Endothelial cell of umbilical vein (primary cell): ENCODE results near the gene MEN1. TPM values are rescaled to one million over a fixed set of nuclear protein-coding genes. Genes with fewer than 3 reads are reported as not detected.

ENCODE experiments used
- BruUV-seq: library from RNA; stranded (reverse); fragments of 400-500 nt; replicated peaks from 2 replicates; lab custom pipeline; 2021; lab: Mats Ljungman, UMichigan
- CTCF ChIA-PET: fragments of 300-600, 350-600 bp; sonication (Branson Sonifier 250); formaldehyde crosslinking; loops from one replicate; lab custom pipeline; 2021; ENCODE audit warnings: antibody characterized with exemption, inconsistent platforms; lab: Charles Lee
- POLR2A ChIA-PET: fragments of 300-600, 350-600 bp; sonication (Branson Sonifier 250); formaldehyde crosslinking; loops from one replicate; lab custom pipeline; 2021; ENCODE audit warnings: antibody characterized with exemption, inconsistent platforms; lab: Charles Lee
- DNase-seq: peaks from one replicate; pipeline ENCODE4 v3.0.0-alpha.2; 2011; ENCODE audit warnings: low read depth, low spot score
- FAIRE-seq: peaks from 2 replicates; lab custom pipeline; 2011; peaks lifted over from hg19 to GRCh38; lab: Jason Lieb, UNC
- H2AFZ ChIP-seq: 2 replicates; pipeline ENCODE4 v1.6.0; 2012; ENCODE audit warnings: low read depth, low read length, control low read depth, inconsistent platforms
- H3K27ac ChIP-seq: 2 replicates; pipeline ENCODE4 v1.5.1; 2011; ENCODE audit warnings: low read depth, mild to moderate bottlenecking, control low read depth, low read length, moderate library complexity; ENCODE audit not compliant: insufficient read depth
- H3K27me3 ChIP-seq, 2 experiments: 2 replicates each; pipeline versions ENCODE4 v1.6.0 to v1.6.1; 2011; ENCODE audit warnings: low read length in 2 of 2, mixed read lengths in 1 of 2; ENCODE audit not compliant: control insufficient read depth in 2 of 2, insufficient read depth in 2 of 2
- H3K36me3 ChIP-seq, 2 experiments: 2 replicates in 1 of 2; 3 replicates in 1 of 2; pipeline ENCODE4 v1.5.1; 2011; ENCODE audit warnings: low read length in 2 of 2, mild to moderate bottlenecking in 1 of 2, moderate library complexity in 1 of 2; ENCODE audit not compliant: control insufficient read depth in 2 of 2, insufficient read depth in 2 of 2; ENCODE audit errors: extremely low read depth in 1 of 2
- H3K4me1 ChIP-seq: 3 replicates; pipeline ENCODE4 v1.5.1; 2011; ENCODE audit warnings: mild to moderate bottlenecking, low read length; ENCODE audit not compliant: control insufficient read depth, insufficient read depth; ENCODE audit errors: extremely low read depth
- H3K4me2 ChIP-seq: 2 replicates; pipeline ENCODE4 v1.6.1; 2011; ENCODE audit warnings: low read length, control low read depth, mixed read lengths; ENCODE audit not compliant: insufficient read depth
- H3K4me3 ChIP-seq, 3 experiments: fragments of 200-600 bp in 1 of 3; sonication (generic), shearing (Covaris generic) in 1 of 3; replicated peaks in 1 of 3; 2 replicates each; pipeline ENCODE4 v1.5.1; 2011 to 2016; ENCODE audit warnings: control low read depth in 3 of 3, low read length in 3 of 3, mild to moderate bottlenecking in 2 of 3, inconsistent platforms in 1 of 3, low read depth in 1 of 3, moderate library complexity in 1 of 3; ENCODE audit not compliant: insufficient read depth in 1 of 3
- H3K79me2 ChIP-seq: 2 replicates; pipeline ENCODE4 v1.6.0; 2012; ENCODE audit warnings: low read length, inconsistent platforms; ENCODE audit not compliant: control insufficient read depth, insufficient read depth
- H3K9ac ChIP-seq: replicated peaks from 2 replicates; pipeline ENCODE3; 2011; ENCODE audit warnings: low read length, control low read depth; ENCODE audit not compliant: insufficient read depth; ENCODE audit errors: extremely low read depth
- H3K9me1 ChIP-seq: replicated peaks from 3 replicates; pipeline ENCODE4 v1.6.0; 2011; ENCODE audit warnings: mild to moderate bottlenecking, low read length; ENCODE audit not compliant: control insufficient read depth, insufficient read depth; ENCODE audit errors: extremely low read depth
- H3K9me3 ChIP-seq: replicated peaks from 2 replicates; pipeline ENCODE4 v1.5.1; 2012; ENCODE audit warnings: low read length, inconsistent platforms; ENCODE audit not compliant: control insufficient read depth, insufficient read depth
- H4K20me1 ChIP-seq: replicated peaks from 2 replicates; pipeline ENCODE3; 2011; ENCODE audit warnings: mild to moderate bottlenecking, low read length; ENCODE audit not compliant: control insufficient read depth, insufficient read depth; ENCODE audit errors: extremely low read depth
- GATA2 ChIP-seq: IDR thresholded peaks from 2 replicates; pipeline ENCODE4 v1.7.0; 2011; ENCODE audit warnings: low read depth, mild to moderate bottlenecking, moderate library complexity, mixed read lengths, low read length; ENCODE audit not compliant: insufficient read length, insufficient read depth
- MYC ChIP-seq: IDR thresholded peaks from one replicate; pipeline ENCODE4 v1.6.1; 2011; ENCODE audit warnings: mild to moderate bottlenecking, low read depth, low read length
- POLR2A ChIP-seq: IDR thresholded peaks from 2 replicates; pipeline ENCODE4 v1.6.1; 2012; ENCODE audit warnings: low read depth, mild to moderate bottlenecking, control low read depth, low read length
- dilution Hi-C: fragments of 300-500 bp; cut with MboI; formaldehyde crosslinking; loops from one replicate; pipeline ENCODE4 v1.15.0; 2019; ENCODE audit warnings: low sequenced_read_pairs; ENCODE audit not compliant: extremely low pct_ligation_motif_present
- intact Hi-C: fragments of 100-400 bp; cut with micrococcal nuclease; formaldehyde crosslinking; loops from one replicate; pipeline ENCODE4 v1.10.0; 2022
- polyA plus RNA-seq, 4 experiments: library from polyadenylated mRNA; depleted of rRNA in 3 of 4; stranded (reverse) in 3 of 4; unstranded in 1 of 4; fragments of >200 nt; gene quantifications; 2 replicates each; pipeline versions ENCODE4 v1.2.1 to v1.2.3, GENCODE V29; 2011 to 2012; ENCODE audit warnings: missing spikeins in 1 of 4
- total RNA-seq: library from RNA; stranded (reverse); gene quantifications from 2 replicates; pipeline ENCODE4 v1.2.3, GENCODE V29; 2021
- TF ChIP-seq, protein P1 (sequence below): IDR thresholded peaks from 2 replicates; pipeline ENCODE4 v1.6.1; 2011; ENCODE audit not compliant: insufficient read depth, insufficient read length
- TF ChIP-seq, protein P2 (sequence below), 2 donors: IDR thresholded peaks; 1 replicate in 1 of 2; 2 replicates in 1 of 2; pipeline ENCODE4 v1.5.1; 2011; ENCODE audit warnings: low read length in 2 of 2, mild to moderate bottlenecking in 2 of 2, moderate library complexity in 2 of 2, control low read depth in 1 of 2, inconsistent platforms in 1 of 2, low read depth in 1 of 2; ENCODE audit not compliant: insufficient read depth in 1 of 2; ENCODE audit errors: extremely low read depth in 1 of 2

Gene MEN1
- total and polyA plus RNA-seq, 2 donors (not counting 3 experiments of a cell fraction or from before 2014, with no cell fraction given): 41.1 to 43.1 TPM

DNA sequence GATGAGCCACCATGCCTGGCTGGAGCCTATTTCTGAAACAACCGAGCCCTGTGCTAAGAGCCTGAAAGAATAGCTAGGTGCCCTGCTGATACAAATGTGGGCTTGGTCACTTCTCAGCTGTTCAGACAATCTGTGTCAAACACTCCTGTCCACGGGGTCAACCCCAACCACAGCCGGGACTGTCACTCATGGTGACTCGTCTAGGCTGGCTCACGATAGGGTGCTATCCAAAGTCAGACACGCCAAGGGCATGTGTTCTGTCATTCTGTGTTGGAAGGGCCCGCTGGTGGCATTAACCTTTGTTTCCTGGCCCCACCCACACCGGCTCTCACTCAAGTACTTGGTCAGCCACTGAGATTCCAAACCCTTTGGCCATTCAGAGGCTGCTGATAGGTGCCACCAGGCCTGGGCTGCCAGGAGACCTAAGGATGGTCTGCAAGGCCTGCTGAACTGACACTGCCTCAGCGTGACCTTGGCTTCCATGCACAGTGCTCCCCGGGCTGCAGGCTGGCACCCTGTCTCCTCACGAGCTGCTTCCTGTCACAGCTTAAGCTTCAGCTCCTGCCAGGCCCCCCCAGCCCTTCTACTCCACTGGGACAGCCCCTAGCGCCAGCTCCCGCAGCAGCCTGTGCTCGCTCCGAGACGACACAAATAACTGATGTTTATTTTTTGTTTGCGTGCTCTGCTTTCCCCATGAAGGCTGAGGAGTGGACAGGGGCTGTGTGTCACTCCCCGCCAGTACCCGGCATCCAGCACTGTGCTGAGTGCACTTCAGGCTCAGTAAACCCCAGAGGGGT, 48.3 kb upstream of the MEN1 start:
- H3K36me3 ChIP-seq: peaks cover 0 to 17% of the 10 kb centered on the region in 2 experiments
- peaks cover 45% of the 10 kb centered on the region for H3K4me1 ChIP-seq
- dilution Hi-C loops (no loop called here), intact Hi-C loops (no loop called here)
- H3K79me2 ChIP-seq: peaks cover 49% of the 10 kb centered on the region
- H4K20me1 ChIP-seq: no peaks in the 10 kb centered on the region
- no peaks in the 10 kb centered on the region for H3K27me3 ChIP-seq
- DNase-seq (no peak), FAIRE-seq (peak; percentile 43)
- TF ChIP-seq, protein P1, sequence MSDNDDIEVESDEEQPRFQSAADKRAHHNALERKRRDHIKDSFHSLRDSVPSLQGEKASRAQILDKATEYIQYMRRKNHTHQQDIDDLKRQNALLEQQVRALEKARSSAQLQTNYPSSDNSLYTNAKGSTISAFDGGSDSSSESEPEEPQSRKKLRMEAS: no peak
- ChIA-PET CTCF (interaction anchor here (1.5 to 9.1 kb wide), 6 partner anchors 9 to 29 kb away, joined by 3 to 101 read pairs (median 12); partner anchors contain the start of gene EHD1), POLR2A (interaction anchor here (1.6 to 1.9 kb wide), 2 partner anchors 20 to 21 kb away, joined by 4 to 5 read pairs; partner anchors contain the start of gene EHD1)
- no peak overlapping the region for H3K4me3 ChIP-seq
- no peak overlapping the region for H3K9ac ChIP-seq
- H3K9me3 ChIP-seq: no peaks in the 10 kb centered on the region
- no peaks in the 10 kb centered on the region for H3K9me1 ChIP-seq
- H3K4me2 ChIP-seq: no peak overlapping the region
- BruUV-seq: no TSS peak
- no peak overlapping the region for H3K27ac ChIP-seq
- no peak overlapping the region for H2AFZ ChIP-seq

DNA sequence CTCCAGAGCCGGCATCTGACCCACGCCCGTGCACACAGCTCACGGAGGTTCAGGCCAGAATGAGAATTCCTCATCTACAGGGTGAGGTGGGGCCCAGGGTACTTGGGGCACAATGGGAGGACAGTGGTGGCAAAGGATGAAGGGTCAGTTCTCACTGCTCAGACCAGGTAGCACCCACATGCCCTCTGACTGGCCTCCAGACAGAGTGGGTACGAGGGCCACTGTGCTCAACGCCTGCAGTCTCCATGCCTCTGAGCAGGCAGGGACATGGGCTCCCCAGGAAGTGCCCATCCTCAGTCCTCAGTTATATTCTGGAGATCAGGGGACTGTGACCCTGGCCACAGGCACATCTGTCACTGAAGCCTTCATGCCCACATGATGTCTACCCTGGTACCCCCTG, 47.1 kb upstream of the MEN1 start:
- dilution Hi-C loops (no loop called here), intact Hi-C loops (no loop called here)
- no peak overlapping the region for H3K9ac ChIP-seq
- peaks cover 42% of the 10 kb centered on the region for H3K79me2 ChIP-seq
- H2AFZ ChIP-seq: no peak overlapping the region
- TF ChIP-seq MYC (no peak), POLR2A (no peak), GATA2 (no peak)
- TF ChIP-seq, protein P2, sequence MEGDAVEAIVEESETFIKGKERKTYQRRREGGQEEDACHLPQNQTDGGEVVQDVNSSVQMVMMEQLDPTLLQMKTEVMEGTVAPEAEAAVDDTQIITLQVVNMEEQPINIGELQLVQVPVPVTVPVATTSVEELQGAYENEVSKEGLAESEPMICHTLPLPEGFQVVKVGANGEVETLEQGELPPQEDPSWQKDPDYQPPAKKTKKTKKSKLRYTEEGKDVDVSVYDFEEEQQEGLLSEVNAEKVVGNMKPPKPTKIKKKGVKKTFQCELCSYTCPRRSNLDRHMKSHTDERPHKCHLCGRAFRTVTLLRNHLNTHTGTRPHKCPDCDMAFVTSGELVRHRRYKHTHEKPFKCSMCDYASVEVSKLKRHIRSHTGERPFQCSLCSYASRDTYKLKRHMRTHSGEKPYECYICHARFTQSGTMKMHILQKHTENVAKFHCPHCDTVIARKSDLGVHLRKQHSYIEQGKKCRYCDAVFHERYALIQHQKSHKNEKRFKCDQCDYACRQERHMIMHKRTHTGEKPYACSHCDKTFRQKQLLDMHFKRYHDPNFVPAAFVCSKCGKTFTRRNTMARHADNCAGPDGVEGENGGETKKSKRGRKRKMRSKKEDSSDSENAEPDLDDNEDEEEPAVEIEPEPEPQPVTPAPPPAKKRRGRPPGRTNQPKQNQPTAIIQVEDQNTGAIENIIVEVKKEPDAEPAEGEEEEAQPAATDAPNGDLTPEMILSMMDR (IDR thresholded peaks at IDR 0.05; ENCODE audit: extremely low read depth in 1 of 2, insufficient read depth in 1 of 2, low read depth in 1 of 2, low read length in 2 of 2): no peak
- TF ChIP-seq, protein P1: no peak
- H3K4me3 ChIP-seq: no peak overlapping the region
- no peaks in the 10 kb centered on the region for H4K20me1 ChIP-seq
- BruUV-seq: no TSS peak
- no peak overlapping the region for H3K4me2 ChIP-seq
- peaks cover 0 to 19% of the 10 kb centered on the region in 2 experiments for H3K36me3 ChIP-seq
- H3K27me3 ChIP-seq: no peaks in the 10 kb centered on the region
- no peaks in the 10 kb centered on the region for H3K9me3 ChIP-seq
- peak overlapping the region; percentile 74 for H3K27ac ChIP-seq
- ChIA-PET POLR2A (interaction anchor here (1.7 to 2.0 kb wide), 2 partner anchors 12 to 22 kb away, joined by 4 to 8 read pairs; no protein-coding TSS in a partner anchor), CTCF (interaction anchor here (0.7 to 9.1 kb wide), 7 partner anchors 8 to 36 kb away, joined by 3 to 101 read pairs (median 17); partner anchors contain the start of gene EHD1)
- peaks cover 39% of the 10 kb centered on the region for H3K4me1 ChIP-seq
- DNase-seq (no peak), FAIRE-seq (no peak)
- no peaks in the 10 kb centered on the region for H3K9me1 ChIP-seq
